ENCODE results near the gene GNE. TPM values are rescaled to one million over a fixed set of nuclear protein-coding genes. Genes with fewer than 3 reads are reported as not detected.

GNE gene
- total and polyA plus RNA-seq, 9 of the 15 experiments (the other 6 are each of a cell fraction or from before 2014, with no cell fraction given): 5.1 to 18.6 (median 12.0) TPM

GRCh38 chr9:36170531-36170930 lies 87.7 kb downstream of the GNE start (continued):
- no peak for TF ChIP-seq SRSF7 (optimal IDR thresholded peaks at IDR 0.05; ENCODE audit: low read depth, low read length)
- no peak for TF ChIP-seq SNIP1 (IDR thresholded peaks at IDR 0.05; ENCODE audit: low read depth)
- no peak for TF ChIP-seq ASH1L (IDR thresholded peaks at IDR 0.05; ENCODE audit: borderline replicate concordance, low read depth, partially characterized antibody)
- TF ChIP-seq FOXM1 (IDR thresholded peaks at IDR 0.05; ENCODE audit: low read depth): no peak
- no peak for TF ChIP-seq FOXM1 (CRISPR knock-in tag; IDR thresholded peaks at IDR 0.05; ENCODE audit: low read depth)
- TF ChIP-seq HEY1 (CRISPR knock-in tag; IDR thresholded peaks at IDR 0.05; ENCODE audit: borderline replicate concordance): no peak
- TF ChIP-seq BCL6 (CRISPR knock-in tag; IDR thresholded peaks at IDR 0.05): no peak
- no peak for TF ChIP-seq LARP7 (IDR thresholded peaks at IDR 0.05)
- no peak for TF ChIP-seq EP400 (IDR thresholded peaks at IDR 0.05)
- TF ChIP-seq RFX1 (IDR thresholded peaks at IDR 0.05): no peak

- in situ Hi-C loops (cut with MboI): loop anchor here (5.0 kb wide), 1 partner anchor 67 kb away; no protein-coding TSS in a partner anchor
- intact Hi-C loops (cut with micrococcal nuclease): loop anchor here (5.0 kb wide), 2 partner anchors 147 to 212 kb away; partner anchors contain the start of gene OR2S2
- WGBS (ENCODE audit: insufficient coverage, low coverage, missing lambda C conversion rate): 67% methylated on average over 14 of the region's 17 CpGs
- H4K20me1 ChIP-seq (replicated peaks; ENCODE audit: control insufficient read depth, insufficient read depth, low read length): no peaks in the 10 kb centered on the region
- FAIRE-seq: no peak
- no peaks in the 10 kb centered on the region for H3K9me3 ChIP-seq (replicated peaks; ENCODE audit: control insufficient read depth, insufficient read depth, low read depth, low read length)
- no peak overlapping the region for H3K4me3 ChIP-seq
- H3K27me3 ChIP-seq (ENCODE audit: control insufficient read depth in 2 of 2, insufficient read depth in 2 of 2, low read length in 2 of 2): peaks cover 0 to 15% of the 10 kb centered on the region in 2 experiments; a peak in 2 of 5 replicates
- CTCF ChIA-PET (ENCODE audit: low intra/inter-chr PET ratio): no interaction called here
- POLR2A ChIA-PET: interaction anchor here (0.6 kb wide), 1 partner anchor 85 kb away, joined by 3 read pairs; no protein-coding TSS in a partner anchor
- no peak for DNase-seq (ENCODE audit: extremely low read depth in 1 of 4, low spot score in 3 of 4)
- no TSS peak for BruUV-seq (replicated peaks)
- H3K9ac ChIP-seq (ENCODE audit: insufficient read depth in 1 of 2, low read depth in 2 of 2, low read length in 2 of 2): no peak overlapping the region
- no peaks in the 10 kb centered on the region for H3K36me3 ChIP-seq (ENCODE audit: control insufficient read depth, insufficient read depth, low read length)
- ATAC-seq: no peak
- H3K4me1 ChIP-seq (replicated peaks in 1 of 2; ENCODE audit: control insufficient read depth in 2 of 2, insufficient read depth in 2 of 2, low read length in 2 of 2): peaks cover 5 to 16% of the 10 kb centered on the region in 2 experiments; a peak in 4 of 5 replicates
- H3K79me2 ChIP-seq (ENCODE audit: control insufficient read depth, insufficient read depth, low read length): no peaks in the 10 kb centered on the region
- H2AFZ ChIP-seq (ENCODE audit: low read depth, low read length): no peak overlapping the region
- no peak overlapping the region for H3K27ac ChIP-seq (ENCODE audit: extremely low read depth, low read depth, low read length)
- H3K9me1 ChIP-seq (ENCODE audit: control insufficient read depth, insufficient read depth, low read length): no peaks in the 10 kb centered on the region
- no peak overlapping the region for H3K4me2 ChIP-seq (ENCODE audit: insufficient read depth, low read length)
- no peak for TF ChIP-seq KAT7 (CRISPR knock-in tag; IDR thresholded peaks at IDR 0.05; ENCODE audit: borderline replicate concordance)
- TF ChIP-seq DNMT1 (IDR thresholded peaks at IDR 0.05): no peak
- no peak for TF ChIP-seq KLF6 (CRISPR knock-in tag; IDR thresholded peaks at IDR 0.05; ENCODE audit: borderline replicate concordance)
- TF ChIP-seq PTRF (tag; IDR thresholded peaks at IDR 0.05): no peak
- TF ChIP-seq SMARCA4 (IDR thresholded peaks at IDR 0.05): no peak
- TF ChIP-seq HDAC8 (tag; IDR thresholded peaks at IDR 0.05): no peak
- TF ChIP-seq ZNF24 (IDR thresholded peaks at IDR 0.05): no peak
- no peak for TF ChIP-seq NONO (IDR thresholded peaks at IDR 0.05; ENCODE audit: low read depth in 2 of 2, low read length in 1 of 2)
- TF ChIP-seq SMAD3 (CRISPR knock-in tag; conservative IDR thresholded peaks at IDR 0.05): no peak
- no peak for TF ChIP-seq ATF3 (IDR thresholded peaks at IDR 0.05)
- no peak for TF ChIP-seq ATF3 (CRISPR knock-in tag; conservative IDR thresholded peaks at IDR 0.05)
- no peak for TF ChIP-seq MEF2A (IDR thresholded peaks at IDR 0.05; ENCODE audit: control insufficient read depth, low read depth, low read length)
- no peak for TF ChIP-seq RCOR1 (IDR thresholded peaks at IDR 0.05; ENCODE audit: borderline replicate concordance in 1 of 2, low read depth in 2 of 2, low read length in 2 of 2)
- no peak for TF ChIP-seq DEAF1 (CRISPR knock-in tag; IDR thresholded peaks at IDR 0.05)
Observed at GRCh38 chr9:36169708-36170107, 88.5 kb downstream of the GNE start.

Measured in K562 (cell line).